ENCODE results near the gene MT1E. TPM values are rescaled to one million over a fixed set of nuclear protein-coding genes. Genes with fewer than 3 reads are reported as not detected.

MT1E gene
- total RNA-seq, 1 experiment from 2014 or later: not detected

DNA sequence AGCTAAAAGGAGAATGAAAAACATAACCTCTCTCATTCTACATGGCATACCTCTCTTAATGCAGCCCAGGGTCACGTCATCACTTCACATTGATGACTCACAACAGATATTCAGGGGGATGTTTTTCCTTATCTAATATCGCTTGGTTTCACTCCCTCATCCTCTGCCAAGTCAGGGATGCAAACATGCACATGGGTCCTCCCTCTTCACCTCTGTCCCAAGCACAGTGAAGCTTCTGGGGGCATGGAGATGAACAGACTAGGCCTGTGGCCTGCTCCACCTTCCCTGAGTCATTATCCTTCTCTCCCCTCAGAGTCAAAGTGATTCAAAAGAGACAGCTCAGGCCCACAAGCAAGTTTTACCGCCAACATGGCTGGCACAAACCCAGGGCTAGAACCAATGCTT is 19.5 kb upstream of the MT1E start:
- in situ Hi-C loops (cut with HindIII; ENCODE audit: low sequenced_read_pairs): no loop called here
- DNase-seq (ENCODE audit: low spot score): no peak

DNA sequence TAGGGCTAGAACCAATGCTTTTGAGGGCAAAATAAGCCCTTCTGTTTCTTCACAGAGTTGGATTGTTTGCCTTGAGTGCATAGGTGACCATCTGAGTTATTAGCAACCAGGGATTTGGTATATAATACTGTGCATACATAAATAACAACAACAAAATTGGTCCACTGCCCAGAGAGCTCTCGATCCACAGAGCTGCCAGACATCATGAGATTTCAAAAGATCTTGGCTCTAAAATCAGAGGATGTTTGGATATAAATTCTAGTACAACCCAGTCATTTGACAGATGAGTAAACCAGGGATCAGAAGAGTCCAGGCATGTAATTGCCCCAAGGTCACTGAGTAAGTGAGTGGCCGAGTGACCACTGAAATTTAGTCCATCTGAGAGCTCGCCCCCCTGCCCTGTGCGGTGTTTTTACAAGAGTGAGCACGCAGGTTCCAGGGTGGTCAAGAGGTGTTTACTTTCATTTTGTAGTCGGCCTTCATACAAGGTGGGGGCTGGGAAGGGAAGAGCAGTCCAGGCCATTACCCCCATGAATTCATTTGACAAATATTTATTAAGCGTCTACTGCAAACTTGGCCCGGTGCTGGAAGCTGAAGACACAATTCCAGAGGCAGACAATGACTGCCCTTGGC is 19.0 kb upstream of the MT1E start:
- in situ Hi-C loops (cut with HindIII; ENCODE audit: low sequenced_read_pairs): no loop called here
- no peak for DNase-seq (ENCODE audit: low spot score)

DNA sequence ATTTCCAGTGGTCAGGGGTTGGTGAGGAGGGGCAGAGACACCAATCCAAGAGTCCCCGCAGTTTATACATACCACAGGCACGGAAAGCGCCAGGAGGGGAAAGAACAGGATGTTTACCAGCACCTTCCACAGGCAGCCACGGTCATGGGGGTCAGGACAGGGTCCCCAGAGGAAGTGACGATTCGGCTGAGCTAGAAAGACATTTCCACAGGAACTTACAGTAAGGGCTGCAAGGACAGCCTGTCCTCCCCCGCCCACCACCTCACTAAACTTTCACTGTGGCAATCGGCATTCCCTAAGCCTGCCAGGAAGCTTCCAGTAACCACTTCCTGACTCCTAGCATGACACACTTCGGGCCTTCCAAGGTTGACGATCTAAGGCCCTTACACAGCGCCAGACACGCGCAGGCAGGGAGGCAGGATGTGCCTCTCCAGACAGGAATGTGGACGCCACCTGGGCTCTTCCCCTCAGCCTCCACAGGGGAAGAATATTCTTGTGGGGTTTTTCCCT is 18.4 kb upstream of the MT1E start:
- in situ Hi-C loops (cut with HindIII; ENCODE audit: low sequenced_read_pairs): no loop called here
- DNase-seq (ENCODE audit: low spot score): no peak

DNA sequence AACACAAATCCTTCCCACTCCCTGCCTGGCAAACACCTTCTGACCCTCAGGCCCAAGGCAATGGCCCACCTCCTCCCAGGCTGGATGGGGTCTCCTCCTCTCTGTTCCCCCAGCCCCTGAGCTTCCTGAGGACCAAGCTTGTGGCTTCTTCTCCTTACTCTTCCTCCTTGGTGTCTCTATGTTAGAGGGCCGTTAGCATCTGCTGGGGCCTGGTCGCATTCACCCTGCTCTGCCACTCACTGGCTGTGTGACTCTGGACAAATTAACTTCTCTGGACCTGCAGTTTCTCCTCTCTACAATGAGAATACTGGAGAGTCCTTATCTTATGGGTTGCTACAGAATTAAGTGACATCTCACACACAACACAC is 17.9 kb upstream of the MT1E start:
- no peak for DNase-seq (ENCODE audit: low spot score)
- in situ Hi-C loops (cut with HindIII; ENCODE audit: low sequenced_read_pairs): no loop called here

DNA sequence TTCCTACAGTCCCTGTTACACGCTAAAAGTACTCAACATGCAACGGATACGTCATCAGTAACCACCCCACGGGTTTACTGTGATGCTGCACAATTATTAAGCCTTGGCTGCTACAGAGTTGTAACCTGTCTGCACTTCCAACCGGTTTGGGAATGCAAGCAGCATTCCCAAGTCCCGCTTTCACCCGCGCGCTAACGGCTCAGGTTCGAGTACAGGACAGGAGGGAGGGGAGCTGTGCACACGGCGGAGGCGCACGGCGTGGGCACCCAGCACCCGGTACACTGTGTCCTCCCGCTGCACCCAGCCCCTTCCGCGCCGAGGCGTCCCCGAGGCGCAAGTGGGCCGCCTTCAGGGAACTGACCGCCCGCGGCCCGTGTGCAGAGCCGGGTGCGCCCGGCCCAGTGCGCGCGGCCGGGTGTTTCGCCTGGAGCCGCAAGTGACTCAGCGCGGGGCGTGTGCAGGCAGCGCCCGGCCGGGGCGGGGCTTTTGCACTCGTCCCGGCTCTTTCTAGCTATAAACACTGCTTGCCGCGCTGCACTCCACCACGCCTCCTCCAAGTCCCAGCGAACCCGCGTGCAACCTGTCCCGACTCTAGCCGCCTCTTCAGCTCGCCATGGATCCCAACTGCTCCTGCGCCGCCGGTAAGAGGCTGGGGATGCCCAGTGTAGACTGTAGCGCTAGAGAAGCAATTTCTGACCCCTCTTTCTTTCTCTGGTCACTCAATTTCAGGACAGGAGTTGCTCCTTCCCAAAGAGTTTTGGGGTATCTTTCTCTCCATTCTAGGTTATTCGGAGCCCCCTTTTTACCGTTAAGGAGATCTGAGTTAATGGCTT is 17.3 kb upstream of the MT1E start, which contains the start of gene MT2A:
Gene MT2A (plus strand): TSS at position 542 of the 833 bp plus-strand sequence. CDS start 72 bp downstream, at position 614.
- DNase-seq (ENCODE audit: low spot score): peak; percentile 94
- in situ Hi-C loops (cut with HindIII; ENCODE audit: low sequenced_read_pairs): no loop called here

DNA sequence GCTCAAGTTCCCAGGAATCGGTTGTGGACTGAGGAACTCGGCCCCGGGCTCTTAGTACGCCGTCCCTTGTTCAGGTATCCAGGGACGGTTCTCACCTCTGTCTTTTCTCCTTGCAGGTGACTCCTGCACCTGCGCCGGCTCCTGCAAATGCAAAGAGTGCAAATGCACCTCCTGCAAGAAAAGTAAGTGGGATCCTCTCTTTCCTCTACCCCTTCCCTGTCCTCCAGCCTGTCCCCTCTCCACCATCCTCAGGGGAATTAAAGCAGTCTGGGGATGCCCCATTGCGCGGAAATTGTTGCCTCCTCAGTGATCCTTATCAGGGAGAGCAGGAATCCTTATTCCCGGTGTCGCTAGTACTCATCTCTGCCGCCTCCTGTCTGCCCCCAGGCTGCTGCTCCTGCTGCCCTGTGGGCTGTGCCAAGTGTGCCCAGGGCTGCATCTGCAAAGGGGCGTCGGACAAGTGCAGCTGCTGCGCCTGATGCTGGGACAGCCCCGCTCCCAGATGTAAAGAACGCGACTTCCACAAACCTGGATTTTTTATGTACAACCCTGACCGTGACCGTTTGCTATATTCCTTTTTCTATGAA is 16.6 kb upstream of the MT1E start:
- in situ Hi-C loops (cut with HindIII; ENCODE audit: low sequenced_read_pairs): no loop called here

DNA sequence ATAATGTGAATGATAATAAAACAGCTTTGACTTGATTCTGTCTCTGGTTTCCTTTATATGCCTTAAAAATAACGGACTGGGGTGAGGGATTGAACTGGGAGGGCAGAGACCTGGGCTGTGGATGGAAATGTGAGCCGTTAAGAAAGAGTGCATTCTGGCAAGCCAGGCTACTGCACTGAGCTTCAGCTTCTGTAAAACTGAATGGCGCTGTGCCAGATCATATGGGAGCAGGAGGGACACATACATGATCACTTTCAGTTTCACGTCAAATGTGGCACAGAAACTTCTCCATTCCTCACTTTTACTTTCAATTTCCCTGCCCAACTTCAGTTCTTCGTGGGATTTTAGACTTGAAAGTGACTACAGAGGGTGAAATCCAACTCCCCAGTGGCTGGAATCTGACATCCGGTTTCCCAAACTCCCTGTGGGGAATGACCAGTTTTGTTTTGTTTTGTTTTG is 16.1 kb upstream of the MT1E start:
- DNase-seq (ENCODE audit: low spot score): peak; percentile 52
- in situ Hi-C loops (cut with HindIII; ENCODE audit: low sequenced_read_pairs): no loop called here

More for the DNA sequence above, 16.6 kb upstream of the MT1E start:
- DNase-seq (ENCODE audit: low spot score): peak; percentile 38

DNA sequence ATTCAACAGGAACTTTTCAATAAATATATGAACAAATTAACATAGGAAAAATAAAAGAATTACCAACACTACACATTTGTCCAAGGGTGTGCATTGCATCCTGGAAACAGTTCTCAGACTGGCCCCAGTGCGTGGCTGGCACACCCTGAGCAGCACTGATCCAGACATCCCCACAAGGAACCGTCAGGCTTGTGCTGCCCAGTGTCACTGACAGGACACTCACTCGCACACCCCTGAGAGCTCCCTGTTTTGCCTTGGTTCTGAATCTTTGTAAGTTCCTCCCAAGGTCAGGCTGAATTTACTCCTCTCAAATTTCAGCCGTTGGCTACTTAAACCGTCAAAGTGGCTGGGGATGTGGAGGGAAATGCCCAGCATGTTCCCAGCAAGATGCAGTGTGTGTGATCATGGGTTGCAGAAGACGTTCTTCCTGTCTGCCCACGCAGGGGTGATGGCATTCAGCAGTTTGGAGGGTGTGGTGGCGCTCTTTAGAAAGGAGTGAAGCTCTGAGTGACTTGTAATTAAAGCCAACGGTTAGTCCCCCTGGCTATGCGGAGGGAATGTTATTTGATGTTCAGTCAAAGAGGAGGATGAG is 15.5 kb upstream of the MT1E start:
- in situ Hi-C loops (cut with HindIII; ENCODE audit: low sequenced_read_pairs): loop anchor here (5.0 kb wide), 1 partner anchor 42 kb away; the partner anchor contains the start of gene MT1B
- no peak for DNase-seq (ENCODE audit: low spot score)

DNA sequence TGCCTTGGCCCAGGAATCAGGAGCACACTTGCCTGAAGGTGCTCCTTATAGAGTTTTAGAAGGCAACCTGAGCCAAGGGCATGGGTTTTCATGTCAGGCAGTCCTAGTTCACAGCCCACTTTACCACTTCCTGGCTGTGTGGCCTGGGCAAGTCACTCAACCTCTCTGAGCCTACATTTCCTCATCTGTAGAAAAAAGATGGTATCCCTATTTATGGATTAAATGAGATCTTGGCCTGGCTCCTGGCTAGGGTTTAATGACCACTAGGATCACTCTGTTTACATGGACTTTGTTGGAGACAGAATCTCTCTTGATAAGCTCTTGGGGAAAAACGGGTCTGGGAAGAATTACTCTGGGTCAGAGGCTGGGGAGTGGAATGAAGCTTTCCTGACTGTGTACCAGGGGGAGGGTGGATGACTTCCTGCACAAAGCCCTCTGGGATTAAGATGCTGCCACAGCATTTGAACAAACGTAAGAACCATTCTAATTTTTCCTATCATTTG is 14.9 kb upstream of the MT1E start:
- no peak for DNase-seq (ENCODE audit: low spot score)

DNA sequence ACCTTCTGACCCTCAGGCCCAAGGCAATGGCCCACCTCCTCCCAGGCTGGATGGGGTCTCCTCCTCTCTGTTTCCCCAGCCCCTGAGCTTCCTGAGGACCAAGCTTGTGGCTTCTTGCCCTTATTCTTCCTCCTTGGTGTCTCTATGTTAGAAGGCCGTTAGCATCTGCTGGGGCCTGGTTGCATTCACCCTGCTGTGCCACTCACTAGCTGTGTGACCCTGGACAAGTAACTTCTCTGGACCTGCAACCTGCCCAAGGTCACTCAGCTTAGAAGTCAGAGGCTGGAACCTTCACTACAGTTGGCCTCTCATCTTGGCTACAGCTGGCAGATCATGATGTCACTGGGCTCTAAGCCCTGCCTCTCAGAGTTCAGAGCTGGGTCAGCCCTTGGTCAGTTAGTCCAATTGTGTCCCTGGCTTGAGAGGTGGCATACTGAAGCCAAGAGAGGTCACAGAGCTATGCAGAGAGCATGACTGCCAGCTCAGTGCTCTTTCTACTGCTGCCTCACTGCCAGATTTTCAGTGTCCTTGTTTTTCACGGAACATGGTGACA is 14.2 kb upstream of the MT1E start:
- DNase-seq (ENCODE audit: low spot score): no peak
- in situ Hi-C loops (cut with HindIII; ENCODE audit: low sequenced_read_pairs): loop anchor here (5.0 kb wide), 1 partner anchor 41 kb away; the partner anchor contains the start of gene MT1B

More for the DNA sequence above, 14.9 kb upstream of the MT1E start:
- in situ Hi-C loops (cut with HindIII; ENCODE audit: low sequenced_read_pairs): loop anchor here (5.0 kb wide), 1 partner anchor 42 kb away; the partner anchor contains the start of gene MT1B

DNA sequence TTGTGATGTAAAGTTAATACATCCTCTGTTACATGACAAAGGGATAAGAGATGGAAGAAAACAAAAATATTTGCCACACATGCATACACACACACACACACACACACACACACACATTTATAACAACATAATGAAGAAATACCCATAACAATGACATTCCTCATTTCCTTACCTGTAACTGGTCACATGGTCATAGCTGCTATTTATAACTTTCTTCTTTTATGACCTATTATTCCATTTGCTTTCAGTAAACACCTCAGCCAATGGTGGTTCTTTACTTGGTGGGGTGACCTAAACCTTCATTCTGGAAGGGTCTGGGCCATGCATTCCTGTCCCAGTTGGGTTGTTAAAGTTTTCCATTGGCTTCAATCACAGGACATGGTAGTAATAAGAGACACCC is 11.9 kb upstream of the MT1E start:
- DNase-seq (ENCODE audit: low spot score): no peak
- in situ Hi-C loops (cut with HindIII; ENCODE audit: low sequenced_read_pairs): loop anchor here (5.0 kb wide), 1 partner anchor 39 kb away; the partner anchor contains the start of gene MT1B

DNA sequence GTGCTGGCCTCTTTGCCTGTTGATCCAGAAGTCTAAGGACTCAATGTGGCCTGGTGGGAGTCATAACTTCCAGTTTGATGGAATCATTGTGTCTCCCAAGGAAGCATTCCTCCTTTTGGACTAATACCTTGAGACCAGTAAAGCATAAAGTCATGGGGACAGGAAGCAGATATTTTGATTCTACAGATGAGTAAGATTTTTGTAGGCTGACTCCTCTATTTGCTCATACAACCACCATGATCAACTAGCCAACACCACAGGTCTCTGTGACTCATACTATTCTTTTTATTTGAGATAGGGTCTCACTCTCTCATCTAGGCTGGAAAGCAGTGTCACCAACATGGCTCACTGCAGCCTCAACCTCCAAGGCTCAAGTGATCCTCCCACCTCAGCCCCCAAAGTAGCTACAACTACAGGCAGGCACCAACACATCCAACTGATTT is 11.0 kb upstream of the MT1E start:
- in situ Hi-C loops (cut with HindIII; ENCODE audit: low sequenced_read_pairs): loop anchor here (5.0 kb wide), 1 partner anchor 38 kb away; the partner anchor contains the start of gene MT1B
- no peak for DNase-seq (ENCODE audit: low spot score)

DNA sequence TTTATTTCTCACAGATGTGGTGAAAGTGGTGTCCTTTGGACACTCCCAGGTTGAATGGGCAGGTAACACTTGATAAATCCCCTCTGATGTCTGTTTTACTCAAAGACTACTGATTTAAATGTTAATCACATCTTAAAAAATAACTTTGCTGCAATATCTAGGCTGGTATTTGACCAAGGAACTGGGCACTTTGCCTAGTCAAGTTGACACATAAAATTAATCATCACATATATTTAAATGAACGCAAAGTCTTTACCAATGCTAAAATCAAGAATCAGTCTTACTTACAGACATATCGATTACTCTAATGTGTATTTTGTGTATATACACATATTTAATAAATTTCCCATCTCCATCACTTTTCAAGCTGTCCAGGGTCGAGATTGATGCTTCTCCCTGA is 10.2 kb upstream of the MT1E start:
- in situ Hi-C loops (cut with HindIII; ENCODE audit: low sequenced_read_pairs): no loop called here
- DNase-seq (ENCODE audit: low spot score): no peak

DNA sequence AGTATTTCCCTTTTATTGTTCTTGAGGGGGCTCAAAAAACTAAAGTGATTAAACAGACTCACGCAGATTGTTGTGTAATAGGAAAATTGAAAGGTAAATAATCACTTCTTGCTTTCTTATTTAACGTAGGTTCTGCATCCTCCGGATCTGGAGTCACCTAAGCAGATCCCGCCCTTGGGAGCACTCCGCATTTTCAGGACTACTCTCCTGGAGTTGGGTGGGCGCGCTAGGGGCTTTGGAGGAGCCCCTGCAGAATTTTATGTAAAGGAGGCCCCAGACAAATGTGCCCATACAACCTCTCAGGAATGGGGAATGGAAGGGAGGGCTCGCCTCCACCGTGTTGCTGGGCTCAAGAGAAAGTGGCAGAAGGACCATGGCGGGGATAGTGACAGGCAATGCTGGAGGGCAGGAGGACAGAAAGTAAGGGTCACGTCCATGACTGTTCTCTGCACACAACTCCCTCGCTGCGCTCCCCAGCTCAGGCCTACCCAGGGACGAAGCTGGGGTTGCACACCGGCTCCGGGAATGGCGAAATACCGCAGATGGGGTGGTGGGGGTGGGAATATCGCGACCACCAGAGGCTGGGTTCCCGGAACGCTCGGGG is 8.9 kb upstream of the MT1E start:
- no peak for DNase-seq (ENCODE audit: low spot score)

DNA sequence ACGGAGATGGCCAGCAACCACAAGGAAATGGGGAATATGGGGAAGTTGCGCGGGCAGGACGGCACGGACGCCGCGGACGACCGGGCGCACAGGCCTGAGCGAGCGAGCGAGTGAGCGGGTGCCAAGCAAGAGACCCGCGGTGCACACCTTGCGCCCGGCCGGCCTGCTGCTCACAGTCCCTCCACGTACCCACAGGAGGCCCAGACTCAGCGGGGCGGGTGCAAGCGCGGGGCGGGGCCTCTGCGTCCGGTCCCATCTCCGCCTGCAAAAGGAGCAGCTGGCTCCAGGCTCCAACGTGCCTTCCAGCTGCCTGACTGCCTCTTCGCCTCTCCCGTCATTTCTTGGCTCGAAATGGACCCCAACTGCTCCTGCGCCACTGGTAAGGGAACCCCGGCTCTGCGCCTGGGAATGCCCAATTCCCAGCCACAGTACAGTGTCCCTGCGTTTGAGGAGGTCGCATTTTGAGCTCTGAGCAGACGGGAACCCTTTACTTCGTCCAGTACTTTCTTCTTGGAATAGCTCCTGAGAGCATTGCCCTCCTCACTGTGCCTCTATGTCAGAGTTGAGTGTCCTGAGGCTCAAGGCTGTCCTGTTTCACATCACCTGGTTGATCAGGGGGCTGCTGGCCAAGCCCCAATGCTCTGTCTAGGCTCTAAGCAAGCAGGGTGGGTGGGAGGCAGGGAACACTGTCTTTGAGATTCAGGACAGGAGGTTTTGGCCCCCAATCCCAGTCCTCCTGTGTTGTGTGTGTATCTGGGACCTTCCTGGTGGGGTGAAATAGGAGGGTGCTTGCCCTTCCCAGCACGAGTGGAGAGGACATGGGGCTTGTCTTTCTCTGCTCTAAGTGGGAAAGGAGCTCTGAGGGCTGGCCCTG is 8.1 kb upstream of the MT1E start:
- no peak for DNase-seq (ENCODE audit: low spot score)
- in situ Hi-C loops (cut with HindIII; ENCODE audit: low sequenced_read_pairs): no loop called here

More for the DNA sequence above, 8.9 kb upstream of the MT1E start:
- in situ Hi-C loops (cut with HindIII; ENCODE audit: low sequenced_read_pairs): no loop called here

DNA sequence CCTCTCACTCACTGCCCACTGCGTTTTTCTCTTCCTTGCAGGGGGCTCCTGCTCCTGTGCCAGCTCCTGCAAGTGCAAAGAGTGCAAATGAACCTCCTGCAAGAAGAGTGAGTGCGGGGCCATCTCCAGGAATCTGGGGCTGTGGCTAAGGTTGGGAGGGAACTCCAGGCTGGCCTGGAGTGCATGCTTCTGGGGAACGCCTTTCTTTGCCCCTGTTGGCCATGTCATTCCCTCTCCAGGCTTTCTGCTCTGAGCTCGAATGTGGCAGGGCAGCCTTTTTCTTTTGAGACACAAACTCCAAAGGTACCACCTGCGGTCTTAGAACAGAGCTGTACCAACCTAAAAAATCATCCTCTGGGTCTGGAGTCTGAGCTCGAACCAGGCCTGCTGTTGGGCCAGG is 7.4 kb upstream of the MT1E start:
- DNase-seq (ENCODE audit: low spot score): no peak
- in situ Hi-C loops (cut with HindIII; ENCODE audit: low sequenced_read_pairs): no loop called here

DNA sequence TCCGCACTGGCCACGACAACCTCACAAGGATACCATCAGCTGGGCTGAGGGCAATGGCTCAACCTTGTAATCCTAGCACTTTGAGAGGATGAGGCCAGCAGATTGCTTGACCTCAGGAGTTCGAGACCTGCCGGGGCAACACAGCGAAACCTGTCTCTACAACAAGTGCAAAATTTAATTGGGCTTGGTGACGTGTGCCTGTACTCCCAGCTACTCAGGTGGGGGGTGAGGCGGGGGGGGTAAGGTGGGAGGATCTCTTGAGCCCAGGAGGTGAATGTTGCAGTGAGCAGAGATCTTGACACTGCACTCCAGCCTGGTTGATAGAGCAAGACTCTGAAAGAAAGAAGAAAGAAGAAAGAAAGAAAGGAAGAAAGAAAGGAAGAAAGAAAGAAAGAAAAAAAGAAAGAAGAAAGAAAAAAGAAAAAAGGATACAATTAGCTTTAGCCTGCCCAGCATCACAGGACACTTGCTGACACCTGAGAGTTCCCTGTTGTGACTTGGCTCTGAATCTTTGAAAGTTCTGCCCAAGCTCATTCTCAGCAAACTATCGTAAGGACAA is 5.2 kb upstream of the MT1E start:
- no peak for DNase-seq (ENCODE audit: low spot score)
- in situ Hi-C loops (cut with HindIII; ENCODE audit: low sequenced_read_pairs): no loop called here

Measured in G401 (cell line).